Occipital lobe (tissue), 3 donors: ENCODE data around the gene PPOX. TPM values are rescaled to one million over a fixed set of nuclear protein-coding genes. Genes with fewer than 3 reads are reported as not detected.

Source experiments
- DNase-seq: peaks from one replicate; lab custom pipeline; 2025; lab: John Stamatoyannopoulos, UW
- small RNA-seq: library from RNA; depleted of rRNA; stranded (forward); fragments of <200 nt; gene quantifications from one replicate; pipeline ENCODE3, GENCODE V24; 2014
- total RNA-seq: library from RNA; depleted of rRNA; stranded (reverse); fragments of >200 nt; gene quantifications from one replicate; pipeline ENCODE4 v1.2.3, GENCODE V29; 2014

PPOX gene
- total RNA-seq, 1 donor from 2014 or later: 25.4 TPM

GRCh38 chr1:161220002-161220401, 53.8 kb downstream of the PPOX start:
- no peak for DNase-seq

Small RNA genes within 50 kb of the gene (small RNA-seq; reads per million reads assigned to genes)
- gene RF01225: not detected

Other genes starting within 250 kb of the PPOX start
- not detected for gene ITLN2, start 211.6 kb upstream of the PPOX start, total RNA-seq
- 10.9 TPM for gene F11R, start 145.3 kb upstream of the PPOX start, total RNA-seq
- 42.6 TPM for gene TSTD1, start 127.5 kb upstream of the PPOX start, total RNA-seq
- gene USF1, start 120.4 kb upstream of the PPOX start, total RNA-seq: 131 TPM
- 1.7 TPM for gene ARHGAP30, start 96.5 kb upstream of the PPOX start, total RNA-seq
- gene NECTIN4, start 76.9 kb upstream of the PPOX start, total RNA-seq: not detected
- gene KLHDC9, start 68.1 kb upstream of the PPOX start, total RNA-seq: 0.78 TPM
- gene PFDN2, start 48.4 kb upstream of the PPOX start, total RNA-seq: 33.8 TPM
- gene NIT1, start 48.3 kb upstream of the PPOX start, total RNA-seq: 18.7 TPM
- gene DEDD, start 33.8 kb upstream of the PPOX start, total RNA-seq: 26.8 TPM
- gene UFC1, start 12.4 kb upstream of the PPOX start, total RNA-seq: 99.4 TPM
- gene USP21, start 6.9 kb upstream of the PPOX start, total RNA-seq: 10.6 TPM
- 21.4 TPM for gene B4GALT3, start 11.1 kb downstream of the PPOX start, total RNA-seq
- gene ADAMTS4, start 32.6 kb downstream of the PPOX start, total RNA-seq: 0.62 TPM
- gene NDUFS2, start 35.9 kb downstream of the PPOX start, total RNA-seq: 85.2 TPM
- gene FCER1G, start 48.9 kb downstream of the PPOX start, total RNA-seq: 1.6 TPM
- not detected for gene APOA2, start 57.2 kb downstream of the PPOX start, total RNA-seq
- 20.1 TPM for gene TOMM40L, start 59.6 kb downstream of the PPOX start, total RNA-seq
- 0.47 TPM for gene NR1I3, start 71.8 kb downstream of the PPOX start, total RNA-seq
- gene PCP4L1, start 92.3 kb downstream of the PPOX start, total RNA-seq: 3.1 TPM
- 1.4 TPM for gene MPZ, start 143.5 kb downstream of the PPOX start, total RNA-seq
- 19.5 TPM for gene SDHC, start 148.0 kb downstream of the PPOX start, total RNA-seq
- gene CFAP126, start 201.4 kb downstream of the PPOX start, total RNA-seq: 0.31 TPM